Measurements from ENCODE around the gene RAB3IP.

The RAB3IP gene

DNA sequence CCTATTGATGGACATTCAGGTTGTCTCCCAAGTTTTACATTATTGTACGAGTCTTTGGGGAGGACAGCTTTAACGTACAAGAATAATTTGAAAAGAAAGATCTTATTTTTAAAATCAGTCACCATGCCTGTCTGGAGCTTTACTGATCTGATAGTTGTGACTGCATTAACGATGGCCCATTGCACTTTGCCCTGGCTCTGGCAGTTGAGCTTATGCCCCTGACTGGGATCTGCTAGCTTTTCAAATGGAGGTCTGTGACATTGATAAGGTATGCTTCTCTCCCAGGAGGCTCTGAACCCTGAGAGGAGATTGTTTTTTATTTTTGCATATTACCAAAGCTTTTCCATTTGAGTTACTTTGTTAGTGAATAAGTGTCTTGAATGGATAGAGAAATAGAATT is 17.9 kb upstream of the RAB3IP start:
- Histone ChIP-seq H3K18ac (ENCODE audit: low read depth in 1 of 2, low read length in 2 of 2) (no peak overlapping the region), H3K27me3 (ENCODE audit: control insufficient read depth in 1 of 2, insufficient read depth in 1 of 2, low read length in 2 of 2) (no peaks in the 10 kb centered on the region), H3K4ac (ENCODE audit: low read depth in 1 of 2, low read length in 2 of 2) (no peak overlapping the region), H3K9me3 (ENCODE audit: control insufficient read depth, low read length) (no peaks in the 10 kb centered on the region), H2BK12ac (ENCODE audit: low read length in 2 of 2) (no peak overlapping the region), H3K27ac (ENCODE audit: low read length, poor library complexity, severe bottlenecking) (no peak overlapping the region), H3K4me3 (ENCODE audit: insufficient read depth in 1 of 2, low read depth in 1 of 2, low read length in 2 of 2) (no peak overlapping the region), H2AK5ac (ENCODE audit: low read length, severe bottlenecking) (no peak overlapping the region), H2AFZ (ENCODE audit: low read depth, low read length) (no peak overlapping the region), H2BK15ac (ENCODE audit: low read depth, poor library complexity, severe bottlenecking) (no peak overlapping the region), H4K91ac (ENCODE audit: low read length) (no peak overlapping the region), H3K79me1 (replicated peaks; ENCODE audit: low read length, poor library complexity, severe bottlenecking) (no peaks in the 10 kb centered on the region), H3K4me2 (ENCODE audit: low read length, poor library complexity, severe bottlenecking) (no peak overlapping the region), H3K23ac (ENCODE audit: low read length in 2 of 2) (no peak overlapping the region), H2BK5ac (ENCODE audit: low read depth, low read length, poor library complexity, severe bottlenecking) (no peak overlapping the region), H3K4me1 (ENCODE audit: control insufficient read depth, insufficient read depth, low read depth, low read length) (no peaks in the 10 kb centered on the region), H3K14ac (ENCODE audit: low read length in 2 of 2) (no peak overlapping the region), H3K9ac (ENCODE audit: low read length) (no peak overlapping the region), H3K36me3 (ENCODE audit: control insufficient read depth in 1 of 2, insufficient read depth in 2 of 2, low read depth in 1 of 2, low read length in 2 of 2) (no peaks in the 10 kb centered on the region), H2BK120ac (ENCODE audit: low read depth, low read length) (no peak overlapping the region), H4K8ac (ENCODE audit: low read length) (no peak overlapping the region)
- DNase-seq, result no peak
- WGBS, result 98% methylated on average over 3 of the region's 3 CpGs

DNA sequence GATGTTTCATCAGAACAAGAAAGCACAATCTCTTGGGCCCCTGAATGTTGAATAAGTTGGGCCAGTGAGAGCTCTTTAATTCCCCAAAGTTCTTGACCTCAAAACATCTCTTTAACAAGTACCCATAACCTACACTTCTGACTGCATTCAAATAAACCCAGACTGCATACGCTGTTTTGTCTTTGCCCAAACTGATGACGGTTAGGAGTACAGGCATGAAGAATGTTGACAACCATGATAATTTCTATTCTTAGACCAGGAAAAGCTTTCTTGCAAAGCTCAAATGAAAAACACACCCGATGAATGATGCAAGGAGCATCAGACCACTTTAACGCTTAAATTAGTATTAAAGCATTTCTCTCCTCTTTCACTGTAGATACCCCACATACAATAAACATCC is 11.7 kb upstream of the RAB3IP start:
- no peaks in the 10 kb centered on the region for H3K9me3 ChIP-seq (ENCODE audit: control insufficient read depth, low read length)
- H2AFZ ChIP-seq (ENCODE audit: low read depth, low read length), result no peak overlapping the region
- no peaks in the 10 kb centered on the region for H3K36me3 ChIP-seq (ENCODE audit: control insufficient read depth in 1 of 2, insufficient read depth in 2 of 2, low read depth in 1 of 2, low read length in 2 of 2)
- 96% methylated on average over 4 of the region's 4 CpGs for WGBS
- H2BK5ac ChIP-seq (ENCODE audit: low read depth, low read length, poor library complexity, severe bottlenecking), result no peak overlapping the region
- no peaks in the 10 kb centered on the region for H3K27me3 ChIP-seq (ENCODE audit: control insufficient read depth in 1 of 2, insufficient read depth in 1 of 2, low read length in 2 of 2)
- no peaks in the 10 kb centered on the region for H3K4me1 ChIP-seq (ENCODE audit: control insufficient read depth, insufficient read depth, low read depth, low read length)
- no peak overlapping the region for H3K23ac ChIP-seq (ENCODE audit: low read length in 2 of 2)
- H4K91ac ChIP-seq (ENCODE audit: low read length), result no peak overlapping the region
- H3K4ac ChIP-seq (ENCODE audit: low read depth in 1 of 2, low read length in 2 of 2), result no peak overlapping the region
- no peak overlapping the region for H3K14ac ChIP-seq (ENCODE audit: low read length in 2 of 2)
- no peak overlapping the region for H2BK15ac ChIP-seq (ENCODE audit: low read depth, poor library complexity, severe bottlenecking)
- DNase-seq, result no peak
- no peak overlapping the region for H3K4me3 ChIP-seq (ENCODE audit: insufficient read depth in 1 of 2, low read depth in 1 of 2, low read length in 2 of 2)
- no peak overlapping the region for H2BK12ac ChIP-seq (ENCODE audit: low read length in 2 of 2)
- H3K4me2 ChIP-seq (ENCODE audit: low read length, poor library complexity, severe bottlenecking), result no peak overlapping the region
- H2AK5ac ChIP-seq (ENCODE audit: low read length, severe bottlenecking), result no peak overlapping the region
- no peak overlapping the region for H3K9ac ChIP-seq (ENCODE audit: low read length)
- no peaks in the 10 kb centered on the region for H3K79me1 ChIP-seq (replicated peaks; ENCODE audit: low read length, poor library complexity, severe bottlenecking)
- no peak overlapping the region for H4K8ac ChIP-seq (ENCODE audit: low read length)
- H3K18ac ChIP-seq (ENCODE audit: low read depth in 1 of 2, low read length in 2 of 2), result no peak overlapping the region
- no peak overlapping the region for H2BK120ac ChIP-seq (ENCODE audit: low read depth, low read length)
- no peak overlapping the region for H3K27ac ChIP-seq (ENCODE audit: low read length, poor library complexity, severe bottlenecking)

DNA sequence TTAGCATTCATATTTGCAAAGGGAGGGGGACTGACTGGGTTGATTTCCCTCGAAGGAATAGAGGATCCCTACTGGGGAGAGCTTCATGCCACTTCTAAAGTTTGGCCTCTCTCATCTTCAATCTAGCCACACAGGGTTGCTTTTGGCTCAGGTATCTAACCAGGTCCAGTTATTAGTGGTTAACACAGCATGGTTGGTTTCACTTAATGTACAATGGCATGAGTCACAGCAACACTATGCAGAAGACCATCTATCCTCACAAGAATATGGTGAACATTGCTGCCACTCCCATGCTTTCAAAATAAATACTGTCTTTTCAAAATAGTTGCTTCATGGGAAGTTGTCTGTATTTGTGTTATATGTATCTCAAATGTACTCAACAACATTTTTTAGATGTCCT is 6.6 kb upstream of the RAB3IP start:
- Histone ChIP-seq H3K23ac (ENCODE audit: low read length in 2 of 2) (no peak overlapping the region), H3K14ac (ENCODE audit: low read length in 2 of 2) (no peak overlapping the region), H2BK120ac (ENCODE audit: low read depth, low read length) (no peak overlapping the region), H2BK12ac (ENCODE audit: low read length in 2 of 2) (no peak overlapping the region), H4K8ac (ENCODE audit: low read length) (no peak overlapping the region), H3K79me1 (replicated peaks; ENCODE audit: low read length, poor library complexity, severe bottlenecking) (no peaks in the 10 kb centered on the region), H2AK5ac (ENCODE audit: low read length, severe bottlenecking) (no peak overlapping the region), H3K27me3 (ENCODE audit: control insufficient read depth in 1 of 2, insufficient read depth in 1 of 2, low read length in 2 of 2) (no peaks in the 10 kb centered on the region), H3K18ac (ENCODE audit: low read depth in 1 of 2, low read length in 2 of 2) (no peak overlapping the region), H3K27ac (ENCODE audit: low read length, poor library complexity, severe bottlenecking) (no peak overlapping the region), H3K4me3 (ENCODE audit: insufficient read depth in 1 of 2, low read depth in 1 of 2, low read length in 2 of 2) (no peak overlapping the region), H3K4ac (ENCODE audit: low read depth in 1 of 2, low read length in 2 of 2) (no peak overlapping the region), H3K4me1 (ENCODE audit: control insufficient read depth, insufficient read depth, low read depth, low read length) (no peaks in the 10 kb centered on the region), H3K9ac (ENCODE audit: low read length) (no peak overlapping the region), H2AFZ (ENCODE audit: low read depth, low read length) (no peak overlapping the region), H3K36me3 (ENCODE audit: control insufficient read depth in 1 of 2, insufficient read depth in 2 of 2, low read depth in 1 of 2, low read length in 2 of 2) (no peaks in the 10 kb centered on the region), H3K9me3 (ENCODE audit: control insufficient read depth, low read length) (no peaks in the 10 kb centered on the region), H2BK5ac (ENCODE audit: low read depth, low read length, poor library complexity, severe bottlenecking) (no peak overlapping the region), H3K4me2 (ENCODE audit: low read length, poor library complexity, severe bottlenecking) (no peak overlapping the region), H2BK15ac (ENCODE audit: low read depth, poor library complexity, severe bottlenecking) (no peak overlapping the region), H4K91ac (ENCODE audit: low read length) (no peak overlapping the region)
- no peak for DNase-seq
- WGBS, result 64% methylated on average over 1 of the region's 1 CpG

DNA sequence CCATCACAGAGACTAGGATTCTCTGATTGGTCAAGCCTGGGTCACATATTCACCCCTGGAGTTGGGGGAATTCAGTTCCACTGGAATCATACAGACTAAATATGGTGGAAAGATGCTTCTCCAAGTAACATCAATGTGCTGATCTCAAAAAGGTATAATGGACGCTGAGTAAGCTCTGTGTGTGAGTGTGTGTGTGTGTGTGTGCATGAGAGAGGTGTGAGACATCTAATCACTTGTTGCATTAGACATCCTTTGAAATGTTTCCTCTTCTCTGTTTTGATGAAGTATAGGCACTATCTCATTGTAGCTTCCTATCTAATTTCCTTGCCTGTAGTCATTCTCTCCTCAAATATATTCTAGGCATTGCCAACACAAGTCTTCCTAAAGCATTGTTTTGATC is 5.0 kb upstream of the RAB3IP start:
- H3K4ac ChIP-seq (ENCODE audit: low read depth in 1 of 2, low read length in 2 of 2), result no peak overlapping the region
- no peak overlapping the region for H4K91ac ChIP-seq (ENCODE audit: low read length)
- H3K14ac ChIP-seq (ENCODE audit: low read length in 2 of 2), result no peak overlapping the region
- H3K23ac ChIP-seq (ENCODE audit: low read length in 2 of 2), result no peak overlapping the region
- H2BK15ac ChIP-seq (ENCODE audit: low read depth, poor library complexity, severe bottlenecking), result no peak overlapping the region
- no peaks in the 10 kb centered on the region for H3K9me3 ChIP-seq (ENCODE audit: control insufficient read depth, low read length)
- no peak overlapping the region for H2AFZ ChIP-seq (ENCODE audit: low read depth, low read length)
- 85% methylated on average over 1 of the region's 1 CpG for WGBS
- H2BK5ac ChIP-seq (ENCODE audit: low read depth, low read length, poor library complexity, severe bottlenecking), result no peak overlapping the region
- no peak overlapping the region for H2AK5ac ChIP-seq (ENCODE audit: low read length, severe bottlenecking)
- H3K9ac ChIP-seq (ENCODE audit: low read length), result no peak overlapping the region
- H3K18ac ChIP-seq (ENCODE audit: low read depth in 1 of 2, low read length in 2 of 2), result no peak overlapping the region
- no peak overlapping the region for H2BK120ac ChIP-seq (ENCODE audit: low read depth, low read length)
- no peak overlapping the region for H3K27ac ChIP-seq (ENCODE audit: low read length, poor library complexity, severe bottlenecking)
- H3K4me3 ChIP-seq (ENCODE audit: insufficient read depth in 1 of 2, low read depth in 1 of 2, low read length in 2 of 2), result no peak overlapping the region
- no peaks in the 10 kb centered on the region for H3K79me1 ChIP-seq (replicated peaks; ENCODE audit: low read length, poor library complexity, severe bottlenecking)
- no peaks in the 10 kb centered on the region for H3K4me1 ChIP-seq (ENCODE audit: control insufficient read depth, insufficient read depth, low read depth, low read length)
- DNase-seq, result no peak
- no peak overlapping the region for H3K4me2 ChIP-seq (ENCODE audit: low read length, poor library complexity, severe bottlenecking)
- no peaks in the 10 kb centered on the region for H3K27me3 ChIP-seq (ENCODE audit: control insufficient read depth in 1 of 2, insufficient read depth in 1 of 2, low read length in 2 of 2)
- no peak overlapping the region for H4K8ac ChIP-seq (ENCODE audit: low read length)
- no peaks in the 10 kb centered on the region for H3K36me3 ChIP-seq (ENCODE audit: control insufficient read depth in 1 of 2, insufficient read depth in 2 of 2, low read depth in 1 of 2, low read length in 2 of 2)
- H2BK12ac ChIP-seq (ENCODE audit: low read length in 2 of 2), result no peak overlapping the region

All from mesenchymal stem cell (in vitro differentiated cells and primary cell).